ENCODE data around the gene CEACAM19. TPM values are rescaled to one million over a fixed set of nuclear protein-coding genes. Genes with fewer than 3 reads are reported as not detected.
A peak's percentile ranks its signal among the peaks of the same experiment; 100 is the strongest.
"Not testable (repeated sequence)": the region's sequence is repeated elsewhere in the genome, so short reads cannot be mapped to it uniquely, and the experiment has no call there.

The CEACAM19 gene
- total RNA-seq, 4 donors from 2014 or later, result 1.0 to 16.1 (median 1.3) TPM

DNA sequence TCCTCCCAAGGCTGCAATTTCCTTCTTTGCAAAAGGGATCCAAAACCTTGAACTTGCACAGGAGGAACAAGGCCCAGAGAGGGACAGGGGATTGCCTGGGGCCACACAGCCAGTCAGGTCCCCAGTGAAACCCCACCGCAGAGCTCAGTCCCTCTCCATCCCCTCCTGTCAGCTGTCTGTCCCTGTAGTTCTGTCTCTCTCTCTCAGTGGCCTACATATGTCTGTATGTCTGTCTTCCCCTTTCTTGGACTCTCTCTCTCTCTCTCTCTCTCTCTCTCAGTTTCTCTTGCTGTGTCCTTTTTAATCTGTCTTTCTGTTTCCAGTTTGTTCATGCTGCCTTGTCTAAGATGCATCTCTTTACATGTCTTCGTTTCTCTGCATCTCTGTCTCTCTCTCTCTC, 11.5 kb downstream of the CEACAM19 start:
- TF ChIP-seq, protein P1, sequence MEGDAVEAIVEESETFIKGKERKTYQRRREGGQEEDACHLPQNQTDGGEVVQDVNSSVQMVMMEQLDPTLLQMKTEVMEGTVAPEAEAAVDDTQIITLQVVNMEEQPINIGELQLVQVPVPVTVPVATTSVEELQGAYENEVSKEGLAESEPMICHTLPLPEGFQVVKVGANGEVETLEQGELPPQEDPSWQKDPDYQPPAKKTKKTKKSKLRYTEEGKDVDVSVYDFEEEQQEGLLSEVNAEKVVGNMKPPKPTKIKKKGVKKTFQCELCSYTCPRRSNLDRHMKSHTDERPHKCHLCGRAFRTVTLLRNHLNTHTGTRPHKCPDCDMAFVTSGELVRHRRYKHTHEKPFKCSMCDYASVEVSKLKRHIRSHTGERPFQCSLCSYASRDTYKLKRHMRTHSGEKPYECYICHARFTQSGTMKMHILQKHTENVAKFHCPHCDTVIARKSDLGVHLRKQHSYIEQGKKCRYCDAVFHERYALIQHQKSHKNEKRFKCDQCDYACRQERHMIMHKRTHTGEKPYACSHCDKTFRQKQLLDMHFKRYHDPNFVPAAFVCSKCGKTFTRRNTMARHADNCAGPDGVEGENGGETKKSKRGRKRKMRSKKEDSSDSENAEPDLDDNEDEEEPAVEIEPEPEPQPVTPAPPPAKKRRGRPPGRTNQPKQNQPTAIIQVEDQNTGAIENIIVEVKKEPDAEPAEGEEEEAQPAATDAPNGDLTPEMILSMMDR (IDR thresholded peaks at IDR 0.05), result no peak
- TF ChIP-seq POLR2A (IDR thresholded peaks at IDR 0.05), result no peak
- H3K9me3 ChIP-seq, result no peaks in the 10 kb centered on the region
- no peak overlapping the region for H3K27ac ChIP-seq
- H3K27me3 ChIP-seq, result no peaks in the 10 kb centered on the region
- DNase-seq, result no peak
- H3K4me1 ChIP-seq, result no peaks in the 10 kb centered on the region
- H3K4me3 ChIP-seq, result no peak overlapping the region
- no peaks in the 10 kb centered on the region for H3K36me3 ChIP-seq
- intact Hi-C loops (cut with DNase I; ENCODE audit: low total_unique reads), result no loop called here

DNA sequence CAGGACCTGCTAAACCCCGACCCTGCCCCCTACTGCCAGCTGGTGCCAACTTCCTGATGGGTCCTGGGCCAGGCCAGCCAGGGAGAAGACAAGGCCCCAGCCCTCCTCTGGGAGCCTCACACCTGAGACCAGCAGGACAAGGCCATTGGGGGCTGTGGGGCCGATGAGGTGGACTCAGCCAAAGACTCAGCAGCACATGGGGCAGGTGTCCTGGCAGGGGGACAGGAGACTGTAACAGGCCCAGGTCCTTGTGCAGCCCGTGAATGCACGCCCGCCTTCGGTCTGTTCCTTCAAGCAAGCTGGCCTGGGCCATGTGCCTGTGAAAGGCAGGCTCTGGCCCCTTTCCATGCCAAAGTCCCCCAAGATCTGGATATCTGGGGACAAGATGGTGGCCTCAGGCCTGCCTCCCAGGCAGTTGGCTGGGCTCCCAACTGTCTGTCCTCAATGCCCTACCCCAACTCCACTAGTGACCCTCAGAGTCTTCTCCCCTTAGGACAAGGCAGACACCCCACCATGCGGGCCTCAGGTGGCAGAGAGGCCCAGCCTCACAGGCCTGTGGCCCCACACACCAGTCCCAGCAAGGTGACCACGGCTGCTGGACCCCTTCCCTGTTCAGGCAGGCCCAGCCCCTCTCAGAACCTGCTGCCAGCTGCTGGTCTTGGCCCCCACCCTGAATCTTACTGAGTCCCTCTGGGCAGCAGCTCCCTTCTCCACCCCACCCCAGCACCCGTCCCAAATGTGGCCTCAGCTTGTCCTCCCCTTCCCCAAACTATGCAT, 12.3 kb downstream of the CEACAM19 start:
- H3K36me3 ChIP-seq, result no peaks in the 10 kb centered on the region
- TF ChIP-seq, protein P1 (IDR thresholded peaks at IDR 0.05), result no peak
- TF ChIP-seq POLR2A (IDR thresholded peaks at IDR 0.05), result no peak
- DNase-seq, result no peak
- H3K4me3 ChIP-seq, result no peak overlapping the region
- no peaks in the 10 kb centered on the region for H3K4me1 ChIP-seq
- peak overlapping the region in 1 of 2 donors; percentile 17 for H3K27ac ChIP-seq
- no peaks in the 10 kb centered on the region for H3K9me3 ChIP-seq
- intact Hi-C loops (cut with DNase I; ENCODE audit: low total_unique reads), result no loop called here
- H3K27me3 ChIP-seq, result no peaks in the 10 kb centered on the region

DNA sequence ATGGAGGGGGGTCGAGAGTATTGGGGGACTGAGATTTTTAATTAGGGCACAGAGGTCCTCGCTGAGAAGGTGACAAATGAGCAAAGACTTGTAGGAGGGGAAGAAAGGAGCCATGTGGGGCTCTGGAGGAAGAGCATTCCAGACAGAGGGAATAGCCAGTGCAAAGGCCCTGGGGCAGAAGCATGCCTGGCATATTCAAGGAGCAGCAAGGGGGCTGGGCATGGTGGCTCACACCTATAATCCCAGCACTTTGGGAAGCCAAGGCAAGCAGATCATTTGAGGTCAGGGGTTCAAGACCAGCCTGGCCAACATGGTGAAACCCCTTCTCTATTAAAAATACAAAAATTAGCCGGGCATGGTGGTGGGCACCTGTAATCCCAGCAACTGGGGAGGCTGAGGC, 13.1 kb downstream of the CEACAM19 start:
- DNase-seq; H3K4me3 ChIP-seq; H3K4me1 ChIP-seq; H3K9me3 ChIP-seq; H3K27me3 ChIP-seq; intact Hi-C loops (cut with DNase I; ENCODE audit: low total_unique reads); H3K36me3 ChIP-seq: not testable (repeated sequence)
- peak overlapping the region in 1 of 2 donors; percentile 17 for H3K27ac ChIP-seq

DNA sequence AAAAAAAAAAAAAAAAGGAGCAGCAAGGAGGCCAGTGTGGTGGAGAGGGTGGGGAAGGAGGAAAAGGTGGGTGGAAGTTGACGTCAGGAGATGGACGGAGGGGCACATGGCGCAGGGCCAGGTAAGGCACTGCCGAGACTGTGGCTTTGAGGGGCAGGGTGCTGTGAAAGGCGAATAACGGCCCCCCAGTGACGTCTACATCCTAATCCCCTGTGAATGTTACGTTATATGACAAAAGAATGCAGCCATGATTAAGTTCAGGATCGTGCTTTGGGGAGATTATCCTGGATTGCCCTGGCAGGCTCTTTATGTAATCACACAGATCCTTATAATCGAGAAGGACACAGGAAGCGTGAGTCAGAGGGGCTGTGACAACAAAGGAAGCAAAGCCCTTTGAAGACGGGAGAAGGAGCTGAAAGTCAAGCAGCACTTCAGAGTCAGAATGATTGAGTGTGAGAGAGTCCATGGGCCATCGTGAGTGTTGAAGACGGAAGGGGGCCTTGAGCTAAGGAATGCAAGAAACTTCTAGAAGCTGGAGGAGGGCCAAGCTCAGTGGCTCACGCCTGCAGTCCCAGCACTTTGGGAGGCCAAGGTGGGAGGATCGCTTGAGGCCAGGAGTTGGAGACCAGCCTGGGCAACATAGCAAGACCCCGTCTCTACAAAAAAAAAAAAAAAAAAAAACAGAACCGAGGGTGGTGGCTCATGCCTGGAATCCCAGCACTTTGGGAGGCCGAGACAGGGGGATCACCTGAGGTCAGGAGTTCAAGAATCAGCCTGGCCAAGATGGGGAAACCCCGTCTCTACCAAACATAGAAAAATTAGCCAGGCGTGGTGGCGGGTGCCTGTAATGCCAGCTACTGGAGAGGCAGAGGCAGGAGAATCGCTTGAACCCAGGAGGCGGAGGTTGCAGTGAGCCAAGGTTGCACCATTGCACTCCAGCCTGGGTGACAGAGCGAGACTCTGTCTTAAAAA, 13.9 kb downstream of the CEACAM19 start:
- DNase-seq, result peak in 1 of 2 donors; percentile 62
- H3K27ac ChIP-seq, result peak overlapping the region in 1 of 2 donors; percentile 17

DNA sequence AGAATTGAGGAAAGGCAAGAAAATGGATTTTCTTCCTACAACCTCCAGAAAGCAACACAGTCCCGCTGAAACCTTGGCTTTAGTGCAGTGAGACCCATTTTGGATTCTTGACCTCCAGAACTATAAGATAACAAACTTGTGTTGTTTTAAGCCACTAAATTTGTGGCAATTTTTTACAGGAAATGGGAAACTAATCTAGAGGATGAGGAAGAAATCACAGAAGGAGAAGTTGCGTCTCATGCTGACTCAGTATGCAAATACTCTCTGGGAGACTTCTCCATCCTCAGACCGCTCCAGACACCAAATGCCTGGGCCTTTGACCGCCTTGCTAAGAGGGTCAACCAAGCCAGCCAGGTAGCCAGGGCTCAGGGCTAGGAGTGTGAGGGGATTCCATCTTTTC, 14.6 kb downstream of the CEACAM19 start:
- Histone ChIP-seq H3K27ac (peak overlapping the region in 1 of 2 donors; percentile 17), H3K4me1 (no peaks in the 10 kb centered on the region), H3K4me3 (no peak overlapping the region), H3K36me3 (no peaks in the 10 kb centered on the region), H3K27me3 (no peaks in the 10 kb centered on the region), H3K9me3 (no peaks in the 10 kb centered on the region)
- TF ChIP-seq, protein P1 (IDR thresholded peaks at IDR 0.05), result no peak
- no peak for TF ChIP-seq POLR2A (IDR thresholded peaks at IDR 0.05)
- DNase-seq, result no peak
- intact Hi-C loops (cut with DNase I; ENCODE audit: low total_unique reads), result no loop called here

More for the DNA sequence above, 13.9 kb downstream of the CEACAM19 start:
- H3K27me3 ChIP-seq, result no peaks in the 10 kb centered on the region
- H3K4me1 ChIP-seq, result no peaks in the 10 kb centered on the region
- no peak overlapping the region for H3K4me3 ChIP-seq
- intact Hi-C loops (cut with DNase I; ENCODE audit: low total_unique reads), result no loop called here
- no peak for TF ChIP-seq POLR2A (IDR thresholded peaks at IDR 0.05)
- TF ChIP-seq, protein P1 (IDR thresholded peaks at IDR 0.05), result no peak
- no peaks in the 10 kb centered on the region for H3K36me3 ChIP-seq
- H3K9me3 ChIP-seq, result no peaks in the 10 kb centered on the region

Data from uterus (tissue), 4 donors.